Measurements from ENCODE around the gene LAMA4.
"Not testable (repeated sequence)": the region's sequence is repeated elsewhere in the genome, so short reads cannot be mapped to it uniquely, and the experiment has no call there.

LAMA4 gene

DNA sequence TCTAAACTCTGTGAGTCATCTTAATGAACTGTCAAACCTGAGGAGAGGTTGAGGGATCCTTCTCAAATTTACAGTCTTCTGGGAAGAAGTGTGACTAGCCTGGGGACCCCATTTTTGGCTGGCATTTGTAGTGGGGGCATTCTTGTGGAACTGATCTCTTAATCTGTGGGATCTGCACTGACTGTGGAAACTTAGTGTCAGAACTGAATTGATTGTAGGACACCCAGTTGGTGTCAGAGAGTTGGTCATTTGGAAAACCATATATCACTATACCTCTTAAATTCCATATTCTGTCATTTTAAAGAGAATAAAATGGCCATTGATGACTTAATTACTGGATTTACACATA lies 48.3 kb downstream of the LAMA4 start:
- no peak for DNase-seq

- DNase-seq = no peak
Measured at GRCh38 chr6:112205427-112206109, 48.8 kb downstream of the LAMA4 start.

DNA sequence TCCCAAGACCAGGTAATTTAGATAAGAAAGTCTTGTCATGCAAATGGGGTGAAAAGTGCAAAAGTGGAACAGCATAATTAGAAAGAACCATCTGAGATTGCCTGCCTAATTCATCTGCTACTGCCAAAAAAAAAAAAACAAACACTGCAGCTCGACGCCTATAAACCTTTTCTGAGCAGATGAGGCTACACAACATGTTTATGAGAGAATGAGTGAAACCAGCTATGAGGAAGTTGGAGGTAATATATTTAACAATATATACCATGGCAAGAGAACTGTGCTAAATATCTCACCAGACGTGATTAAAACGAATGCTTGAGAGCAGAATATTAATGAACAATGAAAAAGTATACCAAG lies 50.0 kb downstream of the LAMA4 start:
- no peak for DNase-seq

- DNase-seq = no peak
Measured at GRCh38 chr6:112203577-112204349, 50.6 kb downstream of the LAMA4 start.

DNA sequence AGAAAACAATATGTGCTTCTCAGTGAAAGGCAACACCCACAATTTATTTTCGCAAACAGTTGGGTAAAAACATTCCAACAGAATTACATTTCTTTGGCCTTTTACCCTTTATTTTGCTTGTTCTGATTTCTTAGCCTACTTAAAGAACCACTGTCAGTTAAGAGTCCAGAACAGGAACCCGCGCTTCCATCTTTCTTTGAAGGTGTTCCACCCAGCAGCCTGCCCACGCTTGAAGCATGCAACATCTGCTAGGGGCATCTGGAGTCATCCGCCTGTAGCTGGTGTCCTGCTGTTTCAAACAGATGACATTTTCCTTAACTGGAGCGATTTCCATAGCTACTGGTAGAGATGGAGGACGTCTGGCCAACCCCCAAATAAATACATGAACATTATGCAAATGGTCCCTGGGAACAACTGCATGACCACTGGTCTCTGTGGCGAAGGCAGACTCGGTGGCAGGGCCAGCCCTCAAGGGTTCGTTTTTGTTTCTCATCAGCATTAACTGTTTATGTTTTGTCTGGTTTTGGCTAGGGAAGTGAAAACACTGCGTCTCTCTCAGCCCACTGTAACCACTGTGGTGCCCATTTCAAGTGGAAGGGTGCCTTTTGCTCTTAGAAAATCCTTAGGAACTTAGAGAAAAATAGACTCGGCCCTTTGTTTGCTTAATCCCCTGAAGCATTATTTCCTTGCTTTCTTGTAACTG lies 51.6 kb downstream of the LAMA4 start:
- no peak for DNase-seq

DNA sequence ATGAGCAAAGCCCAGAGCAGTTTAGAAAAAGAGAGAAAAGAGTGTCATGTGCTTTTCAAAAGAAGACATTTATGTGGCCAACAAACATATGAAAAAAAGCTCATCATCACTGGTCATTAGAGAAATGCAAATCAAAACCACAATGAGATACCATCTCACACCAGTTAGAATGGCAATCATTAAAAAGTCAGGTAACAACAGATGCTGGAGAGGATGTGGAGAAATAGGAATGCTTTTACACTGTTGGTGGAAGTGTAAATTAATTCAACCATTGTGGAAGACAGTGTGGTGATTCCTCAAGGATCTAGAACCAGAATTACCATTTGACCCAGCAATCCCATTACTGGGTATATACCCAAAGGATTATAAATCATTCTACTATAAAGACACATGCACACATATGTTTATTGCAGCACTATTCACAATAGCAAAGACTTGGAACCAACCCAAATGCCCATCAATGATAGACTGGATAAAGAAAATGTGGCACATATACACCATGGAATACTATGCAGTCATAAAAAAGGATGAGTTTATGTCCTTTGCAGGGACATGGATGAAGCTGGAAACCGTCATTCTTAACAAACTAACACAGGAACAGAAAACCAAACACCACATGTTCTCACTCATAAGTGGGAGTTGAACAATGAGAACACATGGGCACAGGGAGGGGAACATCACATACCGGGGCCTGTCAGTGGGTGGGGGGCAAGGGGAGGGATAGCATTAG lies 54.0 kb downstream of the LAMA4 start:
- not testable (repeated sequence) for DNase-seq

DNA sequence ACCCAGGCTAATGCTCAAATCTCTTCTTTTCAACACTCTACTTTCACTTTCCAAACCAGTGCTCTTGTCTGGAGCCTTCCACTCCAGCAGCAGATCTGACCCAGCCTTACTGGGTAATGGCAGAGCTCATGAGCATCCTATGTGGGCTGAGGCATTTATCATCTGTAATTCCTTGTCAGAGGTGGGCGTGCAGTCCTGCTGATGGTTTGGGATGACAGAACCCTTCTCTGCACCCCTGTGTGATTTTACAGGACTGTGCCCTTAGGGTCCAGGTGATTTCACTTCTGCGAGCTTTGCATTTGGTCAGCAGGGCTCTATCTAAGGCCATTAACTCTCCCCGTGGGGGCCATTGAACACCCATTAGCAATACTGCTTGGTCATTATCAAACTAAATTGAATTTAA lies 55.4 kb downstream of the LAMA4 start:
- no peak for DNase-seq

- no peak for DNase-seq
Measured at GRCh38 chr6:112198582-112198981, 55.8 kb downstream of the LAMA4 start.

DNA sequence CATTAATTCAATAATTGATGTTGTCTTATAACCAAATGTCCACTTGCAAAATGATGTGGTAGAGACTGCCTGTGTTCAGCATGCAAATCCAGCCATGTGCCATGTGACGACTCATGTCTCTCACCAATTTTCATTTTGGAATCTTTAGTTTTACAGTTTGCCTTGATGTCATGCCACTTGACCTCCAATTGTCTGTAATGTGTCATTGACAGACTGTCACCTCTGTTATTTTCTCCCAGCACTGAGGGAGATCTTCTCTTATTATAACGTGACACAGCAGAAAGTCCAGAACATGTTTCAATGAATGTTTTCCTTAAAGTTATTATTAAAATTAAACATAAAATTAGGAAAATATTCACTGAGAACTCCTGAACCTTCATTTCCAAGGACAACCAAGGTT lies 56.7 kb downstream of the LAMA4 start:
- DNase-seq = no peak

DNA sequence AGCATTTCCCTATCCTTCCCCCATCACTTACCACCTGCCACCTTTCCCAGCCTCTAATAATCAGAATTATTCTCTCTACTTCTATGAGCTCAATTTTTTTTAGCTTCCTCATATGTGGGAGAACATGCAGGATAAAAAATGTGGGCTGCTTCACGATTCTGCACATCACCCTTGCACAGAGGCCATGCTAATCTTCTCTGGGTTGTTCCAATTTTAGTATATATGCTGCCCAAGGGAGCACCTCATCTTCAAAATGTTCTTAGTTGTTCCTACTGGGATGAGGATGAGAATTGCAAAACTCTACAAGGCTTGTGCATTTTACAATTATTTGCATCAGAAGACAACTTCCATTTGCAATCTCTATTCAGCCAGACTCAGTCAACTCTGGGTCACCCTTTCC lies 58.1 kb downstream of the LAMA4 start:
- DNase-seq = no peak

DNA sequence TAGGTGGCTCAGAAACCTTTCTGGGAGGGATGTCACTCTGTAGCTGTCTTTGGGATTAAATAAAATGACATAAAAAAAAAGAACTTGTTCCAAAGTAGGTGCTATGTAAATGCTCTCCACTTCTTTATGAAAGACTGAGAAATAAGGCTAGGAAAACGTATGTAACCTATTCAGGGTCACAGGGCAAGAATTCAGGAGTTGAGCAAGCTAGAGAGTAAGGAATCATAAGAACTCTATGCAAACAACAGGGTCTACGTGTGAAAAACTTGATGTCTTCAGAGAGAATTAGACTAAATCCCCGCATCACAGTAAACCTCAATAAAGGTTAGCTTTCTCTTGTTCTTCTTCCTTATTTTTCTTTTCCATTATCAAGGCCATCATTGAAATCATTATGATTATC lies 59.2 kb downstream of the LAMA4 start:
- DNase-seq = no peak

GRCh38 chr6:112194511-112194910 lies 59.9 kb downstream of the LAMA4 start:
- DNase-seq = no peak

DNA sequence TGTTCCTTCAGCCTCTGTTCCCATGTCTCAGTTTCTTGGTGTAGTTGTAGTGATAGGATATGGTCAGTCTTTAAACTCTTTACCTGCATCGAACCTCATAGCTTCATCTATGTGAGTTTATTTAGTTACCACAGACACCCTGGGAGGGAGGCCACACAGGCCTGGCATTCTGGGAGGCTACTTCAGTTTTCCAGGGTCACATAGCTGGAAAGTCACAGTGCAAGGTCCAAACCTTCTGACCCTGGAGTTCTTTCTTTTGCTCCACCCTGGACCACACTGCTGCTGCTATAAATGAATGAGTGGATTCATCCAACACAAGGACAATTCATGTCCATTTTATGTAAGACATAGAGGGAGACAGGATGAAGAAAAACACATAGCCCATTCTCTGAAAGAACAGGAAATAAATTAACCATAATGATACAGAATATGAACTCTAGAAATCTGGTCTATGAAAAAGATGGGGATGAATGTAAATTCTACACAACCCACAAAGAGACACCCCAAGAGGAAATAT lies 60.8 kb downstream of the LAMA4 start:
- DNase-seq = no peak

DNA sequence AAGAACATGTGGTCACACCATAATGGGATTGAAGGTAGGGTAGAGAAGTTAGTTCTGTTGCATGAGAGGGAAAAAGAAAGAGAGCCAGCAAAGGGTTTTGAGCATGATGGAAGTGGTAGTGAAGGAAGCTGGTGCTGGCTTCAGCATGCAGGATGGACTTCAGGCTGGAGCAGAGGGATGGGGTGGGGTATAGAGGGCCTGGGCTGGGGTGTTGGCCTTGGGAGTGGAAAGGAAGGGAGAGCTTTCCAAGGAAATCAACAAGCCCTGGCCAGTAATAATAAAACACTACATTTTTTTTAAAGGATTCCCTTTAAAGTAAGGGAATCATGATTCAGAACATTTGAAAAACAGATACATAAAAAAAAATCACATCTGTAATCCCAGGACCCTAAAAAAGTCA lies 61.2 kb downstream of the LAMA4 start:
- no peak for DNase-seq

DNA sequence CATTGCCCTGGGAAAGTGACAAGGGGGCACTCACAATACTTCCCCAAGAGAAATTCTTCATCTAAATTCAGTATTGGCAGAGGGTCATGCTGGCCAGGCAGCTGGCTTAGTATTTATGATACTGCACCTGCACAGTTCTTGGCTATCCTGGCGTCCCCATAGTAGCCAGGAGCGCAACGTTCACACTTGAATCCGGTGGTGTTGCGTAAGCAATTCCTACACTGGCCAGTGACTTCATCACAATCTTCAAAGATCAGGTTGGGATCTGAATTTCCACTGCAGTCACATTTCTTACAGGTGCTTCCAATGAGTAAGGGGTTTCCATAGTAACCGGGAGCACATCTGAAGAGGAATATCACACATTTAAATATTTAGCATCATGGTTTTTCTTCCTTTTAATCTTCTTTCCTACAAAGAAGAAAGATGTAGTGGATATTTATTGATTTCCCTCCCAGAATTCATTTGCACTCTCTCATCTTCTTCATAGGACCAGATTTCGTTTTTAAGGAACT lies 62.8 kb downstream of the LAMA4 start:
- no peak for DNase-seq

GRCh38 chr6:112190164-112190563 lies 64.2 kb downstream of the LAMA4 start:
- DNase-seq = no peak

GRCh38 chr6:112189494-112189893 lies 64.9 kb downstream of the LAMA4 start:
- no peak for DNase-seq

GRCh38 chr6:112188906-112189305 lies 65.5 kb downstream of the LAMA4 start:
- DNase-seq = no peak

DNA sequence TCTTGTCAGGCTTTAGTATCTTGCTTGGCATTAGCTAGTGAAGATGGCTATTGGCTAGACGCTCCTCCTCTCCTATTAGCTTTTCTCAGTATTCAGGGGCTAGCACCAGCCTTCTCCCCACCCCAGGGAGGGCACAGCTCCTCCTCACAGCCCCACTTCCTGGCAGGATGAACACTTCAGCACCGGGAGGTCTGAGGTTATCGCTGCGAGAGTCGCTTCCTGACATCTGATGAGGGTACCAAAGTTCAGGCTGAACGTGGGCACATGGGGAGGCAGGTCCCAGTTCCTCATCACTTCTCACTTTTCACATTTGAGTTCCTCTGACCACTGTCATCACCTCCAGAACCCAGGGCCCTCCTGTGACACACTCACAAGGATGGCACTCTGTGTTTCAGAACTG lies 66.6 kb downstream of the LAMA4 start:
- no peak for DNase-seq

GRCh38 chr6:112184951-112185350 lies 69.4 kb downstream of the LAMA4 start:
- no peak for DNase-seq

GRCh38 chr6:112183271-112183671 lies 71.1 kb downstream of the LAMA4 start:
- no peak for DNase-seq

GRCh38 chr6:112181130-112181529 lies 73.2 kb downstream of the LAMA4 start:
- DNase-seq = no peak

Measured in bone marrow (tissue), 2 donors.